Suprapubic skin (tissue), 4 donors: ENCODE results near the gene MED4. TPM values are rescaled to one million over a fixed set of nuclear protein-coding genes. Genes with fewer than 3 reads are reported as not detected.
A peak's percentile ranks its signal among the peaks of the same experiment; 100 is the strongest.

Experiments used
- DNase-seq, 2 donors: peaks; one replicate each; pipeline ENCODE4 v3.0.0-alpha.2; 2019; ENCODE audit warnings: low spot score in 2 of 2
- H3K27ac ChIP-seq: fragments of 200-600 bp; sonication (generic); one replicate; pipeline ENCODE4 v1.5.1; 2019
- H3K27me3 ChIP-seq: fragments of 200-600 bp; sonication (generic); one replicate; pipeline ENCODE4 v1.5.1; 2019
- H3K36me3 ChIP-seq: fragments of 200-600 bp; sonication (generic); one replicate; pipeline ENCODE4 v1.5.1; 2019
- H3K4me1 ChIP-seq: fragments of 200-600 bp; sonication (generic); one replicate; pipeline ENCODE4 v1.5.1; 2019
- H3K4me3 ChIP-seq: fragments of 200-600 bp; sonication (generic); one replicate; pipeline ENCODE4 v1.5.1; 2019; ENCODE audit warnings: mild to moderate bottlenecking
- H3K9me3 ChIP-seq: fragments of 200-600 bp; sonication (generic); one replicate; pipeline ENCODE4 v1.5.1; 2019
- EP300 ChIP-seq: sonication (generic); formaldehyde crosslinking; IDR thresholded peaks from one replicate; pipeline ENCODE4 v1.6.1; 2017; ENCODE audit warnings: antibody characterized with exemption
- POLR2A ChIP-seq, 2 donors: fragments of 450-650 bp; IDR thresholded peaks; one replicate each; pipeline ENCODE4 v1.6.1; 2017; ENCODE audit warnings: antibody characterized with exemption in 2 of 2, mild to moderate bottlenecking in 2 of 2, moderate library complexity in 2 of 2
- POLR2AphosphoS5 ChIP-seq, 3 donors: sonication (generic); formaldehyde crosslinking; IDR thresholded peaks; one replicate each; pipeline ENCODE4 v1.6.1; 2017; ENCODE audit warnings: antibody characterized with exemption in 3 of 3
- WGBS: methylation state at CpG from one replicate; pipeline ENCODE4 v1.1.5; 2018; 5-methylcytosine and 5-hydroxymethylcytosine counted together
- total RNA-seq, 4 donors: library from RNA; depleted of rRNA; stranded (reverse); fragments of >200 nt; gene quantifications; one replicate each; pipeline ENCODE4 v1.1.0, GENCODE V29; 2016
- TF ChIP-seq, protein P1 (sequence below), 2 donors: fragments of 200-600 bp in 1 of 2; fragments of 450-650 bp in 1 of 2; sonication (generic) in 1 of 2; IDR thresholded peaks; one replicate each; pipeline ENCODE4 v1.5.1; 2016 to 2019; ENCODE audit warnings: antibody characterized with exemption in 2 of 2, mild to moderate bottlenecking in 1 of 2, moderate library complexity in 1 of 2

Gene MED4
- total RNA-seq, 4 donors from 2014 or later, result 34.7 to 46.3 (median 40.6) TPM

DNA sequence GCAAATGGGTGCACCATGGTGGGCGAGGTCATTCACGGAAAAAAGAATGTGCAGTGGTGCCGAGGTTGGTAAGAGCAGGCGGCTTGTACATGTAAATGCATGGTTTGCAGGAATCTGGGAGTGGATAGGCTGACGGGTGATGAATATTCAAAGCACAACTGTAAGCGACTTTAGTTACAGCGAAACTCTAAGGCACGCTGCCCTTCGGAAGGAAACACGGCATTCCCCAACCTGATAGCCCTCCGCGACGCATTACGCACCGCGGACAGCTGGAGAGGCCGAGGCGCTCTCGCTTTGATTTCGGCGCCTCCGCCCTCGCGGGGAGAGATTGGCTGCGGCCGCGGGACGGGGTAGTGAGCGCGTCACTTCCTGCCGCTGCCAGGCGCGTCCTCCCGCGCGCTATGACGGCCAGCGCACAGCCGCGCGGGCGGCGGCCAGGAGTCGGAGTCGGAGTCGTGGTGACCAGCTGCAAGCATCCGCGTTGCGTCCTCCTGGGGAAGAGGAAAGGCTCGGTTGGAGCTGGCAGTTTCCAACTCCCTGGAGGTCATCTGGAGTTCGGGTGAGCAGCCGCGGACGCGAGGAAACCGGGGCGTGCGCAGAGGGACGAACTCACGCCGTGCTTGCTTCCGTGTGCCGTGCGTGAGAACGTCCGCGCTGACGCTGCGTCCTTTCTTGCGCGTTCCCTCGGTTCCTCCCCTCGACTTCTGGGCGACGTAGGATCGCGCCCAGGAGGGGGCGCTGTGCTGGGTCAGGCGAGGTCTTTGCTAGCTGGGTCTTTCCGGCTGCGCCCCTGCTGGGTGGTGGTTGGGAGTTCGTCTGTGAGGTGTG, 57.3 kb downstream of the MED4 start, which contains the start of gene NUDT15:
NUDT15 (plus strand) TSS at position 381 of the 828 bp plus-strand sequence; CDS start at position 402, 21 bp downstream.
- Histone ChIP-seq H3K27me3 (no peaks in the 10 kb centered on the region), H3K9me3 (no peaks in the 10 kb centered on the region), H3K4me3 (peak within 1 kb of the TSS; percentile 72), H3K4me1 (peaks cover 16% of the 10 kb centered on the region), H3K27ac (peak within 1 kb of the TSS; percentile 96), H3K36me3 (peaks cover 12% of the 10 kb centered on the region)
- under 1% methylated on average over 46 of the region's 82 CpGs for WGBS
- TF ChIP-seq, protein P1, sequence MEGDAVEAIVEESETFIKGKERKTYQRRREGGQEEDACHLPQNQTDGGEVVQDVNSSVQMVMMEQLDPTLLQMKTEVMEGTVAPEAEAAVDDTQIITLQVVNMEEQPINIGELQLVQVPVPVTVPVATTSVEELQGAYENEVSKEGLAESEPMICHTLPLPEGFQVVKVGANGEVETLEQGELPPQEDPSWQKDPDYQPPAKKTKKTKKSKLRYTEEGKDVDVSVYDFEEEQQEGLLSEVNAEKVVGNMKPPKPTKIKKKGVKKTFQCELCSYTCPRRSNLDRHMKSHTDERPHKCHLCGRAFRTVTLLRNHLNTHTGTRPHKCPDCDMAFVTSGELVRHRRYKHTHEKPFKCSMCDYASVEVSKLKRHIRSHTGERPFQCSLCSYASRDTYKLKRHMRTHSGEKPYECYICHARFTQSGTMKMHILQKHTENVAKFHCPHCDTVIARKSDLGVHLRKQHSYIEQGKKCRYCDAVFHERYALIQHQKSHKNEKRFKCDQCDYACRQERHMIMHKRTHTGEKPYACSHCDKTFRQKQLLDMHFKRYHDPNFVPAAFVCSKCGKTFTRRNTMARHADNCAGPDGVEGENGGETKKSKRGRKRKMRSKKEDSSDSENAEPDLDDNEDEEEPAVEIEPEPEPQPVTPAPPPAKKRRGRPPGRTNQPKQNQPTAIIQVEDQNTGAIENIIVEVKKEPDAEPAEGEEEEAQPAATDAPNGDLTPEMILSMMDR (IDR thresholded peaks at IDR 0.05), result peak; percentile 97 to 99
- TF ChIP-seq EP300, result peak; percentile 68
- peak in 2 of 3 donors; percentile 92 to 95 for TF ChIP-seq POLR2AphosphoS5 (IDR thresholded peaks at IDR 0.05)
- peak; percentile 28 to 82 for TF ChIP-seq POLR2A (IDR thresholded peaks at IDR 0.05)
- peak; percentile 95 to 96 for DNase-seq

DNA sequence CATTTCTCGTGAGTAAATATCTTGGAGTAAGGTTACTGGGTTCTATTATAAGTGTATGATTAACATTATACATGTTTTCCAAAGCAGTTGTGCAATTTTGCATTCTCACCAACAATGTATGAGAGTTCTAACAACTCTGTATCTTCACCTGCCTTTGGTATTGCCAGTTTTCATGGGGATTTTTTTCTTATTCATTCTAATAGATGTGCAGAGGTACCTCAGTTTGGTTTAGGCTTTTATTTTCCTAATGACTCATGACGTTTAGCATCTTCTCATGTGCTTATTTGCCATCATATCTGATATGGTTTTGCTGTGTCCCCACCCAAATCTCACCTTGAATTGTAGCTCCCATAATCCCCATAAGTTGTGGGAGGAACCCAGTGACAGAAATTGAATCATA, 65.0 kb downstream of the MED4 start:
- DNase-seq, result no peak
- Histone ChIP-seq H3K4me3 (no peak overlapping the region), H3K36me3 (no peaks in the 10 kb centered on the region), H3K9me3 (peaks cover 5% of the 10 kb centered on the region), H3K4me1 (no peaks in the 10 kb centered on the region), H3K27ac (no peak overlapping the region), H3K27me3 (no peaks in the 10 kb centered on the region)
- 42% methylated on average over 2 of the region's 2 CpGs for WGBS
- TF ChIP-seq EP300 (no peak), POLR2AphosphoS5 (IDR thresholded peaks at IDR 0.05) (no peak), POLR2A (IDR thresholded peaks at IDR 0.05) (no peak)
- TF ChIP-seq, protein P1 (IDR thresholded peaks at IDR 0.05), result no peak

DNA sequence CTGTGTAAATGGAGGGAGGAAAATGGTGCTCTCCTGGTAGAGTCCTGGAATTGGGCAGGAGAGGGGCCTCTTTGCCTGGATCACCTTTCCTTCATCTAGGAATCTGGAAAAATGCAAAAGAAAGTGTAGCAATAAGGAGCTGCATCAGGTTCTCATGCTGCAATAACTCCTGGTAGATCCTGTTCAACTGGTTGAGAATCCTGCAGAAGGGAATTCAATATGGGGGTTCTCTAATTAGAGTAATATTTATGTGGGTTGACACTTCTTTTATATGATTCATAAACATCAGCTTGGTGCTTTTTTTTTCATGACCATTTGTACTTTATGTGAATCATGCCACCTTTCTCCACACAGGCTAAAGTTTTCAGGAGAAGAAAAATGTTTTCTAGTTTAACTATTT, 66.8 kb downstream of the MED4 start:
- Histone ChIP-seq H3K27me3 (no peaks in the 10 kb centered on the region), H3K4me1 (no peaks in the 10 kb centered on the region), H3K27ac (no peak overlapping the region), H3K36me3 (no peaks in the 10 kb centered on the region), H3K9me3 (peaks cover 5% of the 10 kb centered on the region), H3K4me3 (no peak overlapping the region)
- TF ChIP-seq, protein P1 (IDR thresholded peaks at IDR 0.05), result no peak
- TF ChIP-seq POLR2A (IDR thresholded peaks at IDR 0.05), result no peak
- TF ChIP-seq POLR2AphosphoS5 (IDR thresholded peaks at IDR 0.05), result no peak
- TF ChIP-seq EP300, result no peak
- no peak for DNase-seq

Other genes starting within 250 kb of the MED4 start
- gene SUCLA2, start 93.8 kb downstream of the MED4 start, total RNA-seq, result 10 to 100 TPM; 26.1 to 49.6 (median 38.0) TPM
- gene NUDT15, start 57.4 kb downstream of the MED4 start, total RNA-seq, result 1 to 10 TPM; 5.6 to 10.0 (median 9.1) TPM
- gene ITM2B, start 138.1 kb upstream of the MED4 start, total RNA-seq, result 100 to 1,000 TPM; 511 to 726 (median 679) TPM
- 10 to 100 TPM; 18.0 to 31.5 (median 20.7) TPM for gene RB1, start 208.6 kb upstream of the MED4 start, total RNA-seq